ENCODE results near the gene DDX59. TPM values are rescaled to one million over a fixed set of nuclear protein-coding genes. Genes with fewer than 3 reads are reported as not detected.

DDX59 gene
- total RNA-seq, result 12.7 TPM
- long read RNA-seq, partial matches to known transcripts, result 0 of 4 reads
- long read RNA-seq, other reads (novel, unspliced or antisense), result 1 of 4 reads

DNA sequence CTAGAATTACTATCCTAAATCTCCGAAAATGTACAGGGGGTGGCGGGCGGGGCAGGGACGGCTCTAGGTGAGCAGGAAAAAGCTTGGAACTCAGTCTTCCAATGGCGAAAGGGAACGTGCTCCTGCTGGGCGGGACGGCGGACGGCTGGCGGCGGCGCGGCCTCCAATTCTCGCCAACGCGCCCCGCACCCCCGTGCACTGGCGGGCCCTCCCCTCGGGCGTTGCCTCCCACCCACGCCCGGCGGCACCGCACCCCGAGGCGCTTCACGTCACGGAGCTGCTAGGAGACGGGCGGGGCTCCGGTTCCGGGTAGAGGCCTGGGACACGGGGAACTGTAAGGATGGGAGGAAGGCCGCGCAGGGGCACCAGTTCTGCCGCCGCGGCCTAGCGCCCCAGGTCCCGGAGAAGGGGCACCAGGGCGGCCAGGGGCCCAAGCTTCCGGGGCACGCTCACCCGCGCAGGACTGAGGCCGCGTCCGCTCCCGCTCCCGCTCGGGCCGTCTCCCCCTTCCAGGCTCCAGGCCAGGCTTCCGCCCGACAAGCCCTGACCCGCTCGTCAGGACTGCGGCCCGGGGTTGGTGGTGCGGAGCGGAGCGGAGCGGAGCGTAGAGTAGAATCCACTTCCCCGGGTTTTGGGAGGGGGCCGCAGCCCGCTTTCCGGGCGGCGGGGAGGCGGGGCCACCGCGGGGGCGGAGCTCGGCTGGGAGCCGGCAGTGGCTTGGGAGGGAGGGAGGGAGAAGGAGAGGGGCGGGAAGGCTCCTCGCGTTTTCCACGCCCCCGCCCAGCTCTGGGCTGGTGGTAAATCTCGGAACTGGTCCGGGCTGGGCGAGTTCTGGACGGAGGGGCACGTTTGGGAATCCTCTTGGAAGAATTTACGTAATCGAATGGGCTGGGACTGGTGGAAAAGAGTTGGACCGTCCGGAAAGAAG, at the start of gene DDX59:
Gene DDX59 (minus strand): TSS at position 594 of the 928 bp plus-strand sequence. CDS start 3,167 bp downstream, outside the sequence.
- ATAC-seq (peak; percentile 95), DNase-seq (ENCODE audit: missing footprints) (peak; percentile 98)
- intact Hi-C loops (cut with DNase I), result loop anchor here (1.0 to 2.0 kb wide), 3 partner anchors 49 to 133 kb away; partner anchors contain the start of gene KIF14

DNA sequence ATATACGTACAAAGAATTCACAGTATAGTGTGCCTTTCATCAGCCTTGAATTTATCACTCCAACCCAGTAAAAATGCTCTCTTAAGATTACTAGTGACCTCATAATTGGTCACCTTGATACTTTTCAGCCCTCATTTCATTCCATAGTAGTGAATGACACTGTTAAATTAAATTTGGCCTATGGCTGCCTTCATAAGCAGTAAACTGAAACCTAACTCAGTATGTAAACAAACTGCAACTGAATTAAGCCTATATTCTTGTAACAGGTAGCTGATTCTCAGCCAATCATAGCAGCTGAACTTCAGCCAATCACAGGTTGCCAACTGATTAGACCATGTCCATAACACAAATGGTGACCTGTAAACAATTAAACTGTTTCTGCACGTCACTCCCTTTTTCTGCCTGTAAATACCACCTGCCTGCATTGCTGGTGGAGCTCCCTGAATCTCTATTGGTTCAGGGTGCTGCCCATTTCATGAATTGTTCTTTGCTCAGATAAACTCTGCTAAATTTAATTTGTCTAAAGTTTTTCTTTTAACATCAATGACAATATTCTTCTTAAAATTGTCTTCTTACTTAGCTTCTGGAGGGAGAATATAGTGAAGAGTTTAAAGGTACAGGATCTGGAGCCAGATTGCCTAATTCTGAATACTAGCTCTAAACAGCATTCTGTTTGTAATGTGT, 44.9 kb upstream of the DDX59 start:
- intact Hi-C loops (cut with DNase I), result no loop called here
- no peak for ATAC-seq
- DNase-seq (ENCODE audit: missing footprints), result no peak

- no peak for DNase-seq (ENCODE audit: missing footprints)
- intact Hi-C loops (cut with DNase I), result no loop called here
Observed at GRCh38 chr1:200710166-200710565, 40.5 kb upstream of the DDX59 start.

GRCh38 chr1:200708769-200709168, 39.1 kb upstream of the DDX59 start:
- no peak for DNase-seq (ENCODE audit: missing footprints)
- ATAC-seq, result no peak
- intact Hi-C loops (cut with DNase I), result no loop called here

More at GRCh38 chr1:200710166-200710565, 40.5 kb upstream of the DDX59 start:
- no peak for ATAC-seq

GRCh38 chr1:200708161-200708560, 38.5 kb upstream of the DDX59 start:
- ATAC-seq (no peak), DNase-seq (ENCODE audit: missing footprints) (no peak)
- intact Hi-C loops (cut with DNase I), result no loop called here

DNA sequence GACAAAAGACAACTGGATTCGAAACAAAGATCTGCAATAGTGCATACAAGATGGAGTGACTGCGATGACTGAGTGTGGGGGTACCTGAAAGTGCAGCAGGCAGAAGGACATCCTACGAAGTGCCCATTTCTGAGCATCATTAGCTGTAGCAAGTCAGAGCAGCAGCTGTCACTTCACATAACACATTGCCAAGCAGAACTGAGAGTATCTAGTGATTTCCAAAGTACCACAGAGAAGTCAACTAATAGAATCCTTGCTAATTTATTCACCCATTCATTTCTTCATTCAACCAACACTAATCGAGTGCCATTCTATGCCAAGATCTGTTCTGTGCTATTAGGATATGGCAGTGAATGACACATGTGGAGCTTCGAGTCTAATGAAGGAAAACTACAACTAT, 37.4 kb upstream of the DDX59 start:
- intact Hi-C loops (cut with DNase I), result no loop called here
- DNase-seq (ENCODE audit: missing footprints), result no peak
- ATAC-seq, result no peak

GRCh38 chr1:200706111-200706814, 36.6 kb upstream of the DDX59 start:
- intact Hi-C loops (cut with DNase I), result no loop called here

DNA sequence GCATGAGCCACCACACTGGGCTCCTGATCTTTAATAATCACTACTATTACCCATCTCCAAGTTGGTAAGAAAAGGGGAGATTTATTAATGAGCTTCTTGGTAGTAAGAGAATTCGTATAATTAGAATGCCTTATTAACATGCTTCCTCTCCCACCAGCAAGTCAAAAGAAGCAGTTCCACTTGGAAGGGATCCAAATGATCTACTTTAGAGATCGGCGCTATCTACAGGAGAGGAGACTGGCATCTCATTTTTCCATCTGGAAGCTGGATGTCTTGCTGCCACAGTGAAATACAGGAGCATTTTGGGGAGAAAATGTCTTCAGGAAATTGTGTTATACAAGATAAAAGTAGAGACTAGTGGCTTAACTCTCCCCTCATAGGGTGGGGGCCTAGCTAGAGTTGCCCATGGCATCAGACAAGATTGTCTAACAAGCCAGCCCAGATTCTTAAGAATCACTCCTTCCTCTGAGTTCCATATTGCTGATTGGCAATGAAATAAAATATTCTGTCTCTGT, 35.3 kb upstream of the DDX59 start:
- DNase-seq (ENCODE audit: missing footprints) (no peak), ATAC-seq (no peak)
- intact Hi-C loops (cut with DNase I), result no loop called here

More at GRCh38 chr1:200706111-200706814, 36.6 kb upstream of the DDX59 start:
- no peak for ATAC-seq
- DNase-seq (ENCODE audit: missing footprints), result no peak

- ATAC-seq (no peak), DNase-seq (ENCODE audit: missing footprints) (no peak)
- intact Hi-C loops (cut with DNase I), result no loop called here
Observed at GRCh38 chr1:200699871-200700270, 30.2 kb upstream of the DDX59 start.

DNA sequence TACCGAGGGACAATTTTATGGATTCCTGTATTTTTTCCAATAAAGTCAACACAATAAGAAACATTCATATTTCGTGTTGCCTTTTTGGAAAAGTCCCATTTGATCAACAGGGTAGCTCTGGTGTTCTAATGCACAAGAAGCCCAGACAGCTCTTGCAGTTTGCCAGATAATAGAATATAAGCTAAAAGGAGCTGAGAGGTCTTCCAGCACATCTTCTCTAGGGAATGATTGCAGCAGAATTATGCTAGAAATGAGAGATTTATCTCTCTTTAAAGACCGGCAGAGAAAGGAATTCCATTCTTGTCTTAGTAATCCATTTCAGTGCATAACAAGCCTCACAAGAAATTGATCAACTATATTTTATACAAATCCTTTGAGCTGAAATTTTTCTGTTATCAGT, 25.0 kb upstream of the DDX59 start:
- no peak for DNase-seq (ENCODE audit: missing footprints)
- intact Hi-C loops (cut with DNase I), result no loop called here
- ATAC-seq, result no peak

DNA sequence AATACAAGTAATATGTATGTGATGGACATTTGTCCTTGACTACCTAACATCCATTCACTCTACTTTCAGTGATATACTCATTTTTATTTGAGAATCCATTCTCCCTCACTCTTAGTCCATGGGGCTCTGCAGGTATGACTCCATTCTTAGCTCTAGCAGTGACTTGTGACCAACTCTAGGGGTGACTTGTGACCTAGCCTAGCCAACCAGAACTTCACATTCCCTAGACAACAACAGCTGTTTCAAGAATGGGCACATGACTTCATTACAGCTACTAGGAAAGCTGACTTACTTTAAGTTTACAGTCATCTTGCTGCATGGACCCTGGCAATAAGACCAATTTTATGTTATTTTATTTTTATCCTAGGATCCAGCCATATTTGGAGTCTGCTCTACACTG, 23.6 kb upstream of the DDX59 start:
- ATAC-seq (no peak), DNase-seq (ENCODE audit: missing footprints) (no peak)
- intact Hi-C loops (cut with DNase I), result no loop called here

GRCh38 chr1:200692316-200692715, 22.6 kb upstream of the DDX59 start:
- ATAC-seq (no peak), DNase-seq (ENCODE audit: missing footprints) (no peak)
- intact Hi-C loops (cut with DNase I), result no loop called here

DNA sequence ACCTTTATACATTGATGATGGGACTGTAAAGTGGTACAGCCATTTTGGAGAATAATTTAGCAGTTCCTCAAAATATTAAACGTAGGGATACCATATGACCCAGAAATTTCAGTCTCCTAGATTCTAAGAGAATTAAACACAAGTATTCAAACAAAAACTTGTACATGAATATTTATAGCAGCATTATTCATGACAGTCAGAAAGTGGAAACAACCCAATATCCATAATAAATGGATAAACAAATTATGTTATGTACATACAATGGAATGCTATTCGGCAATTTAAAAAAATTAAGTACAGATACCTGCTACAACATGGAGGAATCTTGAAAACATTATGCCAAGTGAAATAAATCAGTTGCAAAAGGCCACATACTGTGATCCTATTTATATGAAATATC, 16.9 kb upstream of the DDX59 start:
- ATAC-seq (no peak), DNase-seq (ENCODE audit: missing footprints) (no peak)
- intact Hi-C loops (cut with DNase I), result no loop called here

GRCh38 chr1:200684015-200684414, 14.3 kb upstream of the DDX59 start:
- intact Hi-C loops (cut with DNase I), result no loop called here
- ATAC-seq (no peak), DNase-seq (ENCODE audit: missing footprints) (no peak)

GRCh38 chr1:200683298-200683697, 13.6 kb upstream of the DDX59 start:
- intact Hi-C loops (cut with DNase I), result no loop called here
- no peak for DNase-seq (ENCODE audit: missing footprints)

DNA sequence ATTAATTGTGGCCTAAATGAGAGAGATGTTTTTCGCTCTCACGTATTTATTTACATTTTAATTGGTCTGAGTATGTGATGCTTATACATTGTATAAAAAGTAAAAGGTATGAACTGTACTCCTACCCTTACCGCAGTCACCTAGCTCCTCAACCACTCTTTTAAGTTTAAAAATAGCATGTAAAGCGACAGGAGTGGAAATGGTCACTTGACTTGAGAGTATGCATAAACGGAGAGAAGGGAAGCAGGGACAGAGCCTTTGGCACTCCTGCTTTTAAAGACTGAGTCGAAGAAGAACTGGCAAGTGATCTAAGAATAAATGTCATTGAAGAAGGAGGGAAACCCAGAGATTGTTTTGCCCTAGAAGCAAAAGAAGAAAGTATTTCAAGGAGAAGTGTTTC, 11.5 kb upstream of the DDX59 start:
- intact Hi-C loops (cut with DNase I), result no loop called here
- ATAC-seq (no peak), DNase-seq (ENCODE audit: missing footprints) (no peak)

More at GRCh38 chr1:200683298-200683697, 13.6 kb upstream of the DDX59 start:
- no peak for ATAC-seq

- ATAC-seq, result no peak
- no peak for DNase-seq (ENCODE audit: missing footprints)
- intact Hi-C loops (cut with DNase I), result no loop called here
Observed at GRCh38 chr1:200676829-200677228, 7.1 kb upstream of the DDX59 start.

GRCh38 chr1:200675588-200675852, 5.8 kb upstream of the DDX59 start:
- intact Hi-C loops (cut with DNase I), result no loop called here
- DNase-seq (ENCODE audit: missing footprints) (no peak), ATAC-seq (no peak)

DNA sequence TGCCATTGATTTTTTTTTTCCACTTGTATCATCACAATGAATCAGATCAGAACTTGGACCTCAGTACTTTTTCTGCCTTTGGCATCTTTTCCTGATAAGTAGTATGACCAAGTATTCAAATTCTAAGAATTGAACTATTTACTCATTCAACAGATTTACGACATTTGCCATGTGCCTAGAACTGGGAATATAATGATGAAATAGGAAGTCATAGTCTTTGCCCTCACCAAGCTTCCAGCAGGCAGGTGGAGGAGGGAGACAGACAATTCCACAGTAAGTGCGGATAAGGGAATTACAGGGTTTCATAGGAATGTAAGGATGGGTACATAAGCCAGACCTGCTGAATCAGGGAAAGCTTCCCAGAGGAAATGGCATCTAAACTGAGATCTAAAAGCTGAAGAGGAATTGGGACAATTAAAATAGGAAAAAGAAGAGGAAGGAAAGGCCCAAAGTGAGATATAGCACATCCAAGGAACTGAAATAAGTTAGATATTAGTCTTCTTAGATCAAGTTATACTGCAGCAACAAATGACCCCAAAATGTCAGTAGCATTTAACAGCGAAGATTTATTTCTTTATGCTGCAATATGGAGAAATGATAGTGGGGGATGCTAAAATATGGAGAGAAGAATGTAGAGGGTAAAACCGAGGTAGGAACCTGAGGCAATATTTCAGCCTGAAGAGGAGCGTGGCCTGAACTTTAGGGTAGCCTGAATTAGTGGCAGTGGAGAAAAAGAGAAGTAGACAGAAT, 5.3 kb upstream of the DDX59 start:
- ATAC-seq (no peak), DNase-seq (ENCODE audit: missing footprints) (no peak)
- intact Hi-C loops (cut with DNase I), result no loop called here
